Measurements from ENCODE around the gene LTA.
A peak's percentile ranks its signal among the peaks of the same experiment; 100 is the strongest.

LTA gene

GRCh38 chr6:31543639-31544038 is 28.4 kb upstream of the LTA start:
- H3K4me3 ChIP-seq (ENCODE audit: low read length) = no peak overlapping the region
- no peak for TF ChIP-seq CTCF (conservative IDR thresholded peaks at IDR 0.05; ENCODE audit: low read length)
- DNase-seq (ENCODE audit: low read depth) = no peak

- no peak for DNase-seq (ENCODE audit: low read depth)
- H3K4me3 ChIP-seq (ENCODE audit: low read length) = no peak overlapping the region
- no peak for TF ChIP-seq CTCF (conservative IDR thresholded peaks at IDR 0.05; ENCODE audit: low read length)
Observed at GRCh38 chr6:31544676-31545075, 27.4 kb upstream of the LTA start.

GRCh38 chr6:31545291-31545690 is 26.8 kb upstream of the LTA start:
- H3K4me3 ChIP-seq (ENCODE audit: low read length) = no peak overlapping the region
- DNase-seq (ENCODE audit: low read depth) = no peak
- TF ChIP-seq CTCF (conservative IDR thresholded peaks at IDR 0.05; ENCODE audit: low read length) = no peak

GRCh38 chr6:31546339-31546957 is 25.6 kb upstream of the LTA start, which contains the start of gene ATP6V1G2:
ATP6V1G2 (minus strand) TSS chr6:31546608; CDS start chr6:31546559, 49 bp downstream.
- TF ChIP-seq CTCF (conservative IDR thresholded peaks at IDR 0.05; ENCODE audit: low read length) = peak; percentile 98
- peak; percentile 91 for DNase-seq (ENCODE audit: low read depth)

GRCh38 chr6:31546958-31547726 is 24.9 kb upstream of the LTA start, which contains the start of gene NFKBIL1:
NFKBIL1 (plus strand) TSS chr6:31547608; CDS start chr6:31547695, 87 bp downstream.
- TF ChIP-seq CTCF (conservative IDR thresholded peaks at IDR 0.05; ENCODE audit: low read length) = no peak
- DNase-seq (ENCODE audit: low read depth) = peak; percentile 98
- H3K4me3 ChIP-seq (ENCODE audit: low read length) = peak within 1 kb of the TSS; percentile 66

More at GRCh38 chr6:31546339-31546957, 25.6 kb upstream of the LTA start, which contains the start of gene ATP6V1G2:
- peak within 1 kb of the TSS; percentile 66 for H3K4me3 ChIP-seq (ENCODE audit: low read length)

- DNase-seq (ENCODE audit: low read depth) = no peak
- no peak for TF ChIP-seq CTCF (conservative IDR thresholded peaks at IDR 0.05; ENCODE audit: low read length)
- peak overlapping the region; percentile 66 for H3K4me3 ChIP-seq (ENCODE audit: low read length)
Observed at GRCh38 chr6:31547727-31548543, 24.2 kb upstream of the LTA start.
